Measurements from ENCODE around the gene RHOBTB3. TPM values are rescaled to one million over a fixed set of nuclear protein-coding genes. Genes with fewer than 3 reads are reported as not detected.
A peak's percentile ranks its signal among the peaks of the same experiment; 100 is the strongest.

RHOBTB3 gene
- total and polyA plus RNA-seq, 2 donors (not counting 3 experiments of a cell fraction or from before 2014, with no cell fraction given), result 44.1 to 52.1 TPM

DNA sequence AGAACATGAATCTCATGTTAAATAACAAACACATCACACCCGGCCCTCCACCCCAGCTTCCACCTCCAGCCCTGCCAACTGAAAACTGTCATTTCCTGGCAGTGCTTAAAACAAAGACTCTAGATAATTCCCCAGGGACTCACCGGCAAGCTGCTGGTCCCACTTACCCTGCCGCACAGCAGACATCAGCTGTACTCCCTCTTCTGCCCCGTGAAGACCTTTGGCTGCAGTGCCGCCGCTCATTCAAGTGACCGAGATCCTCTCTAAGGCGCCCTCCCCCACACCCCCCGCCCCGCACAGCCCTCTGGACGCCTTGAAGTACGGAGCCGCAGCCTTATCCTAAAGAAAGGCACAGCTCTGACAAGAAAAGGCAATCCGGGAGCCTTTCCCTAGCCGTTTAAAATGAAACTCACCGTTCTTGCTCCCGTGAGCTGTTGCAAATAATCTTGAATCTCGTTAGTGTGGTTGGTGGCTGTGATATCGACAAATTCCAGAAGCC is 91.0 kb downstream of the RHOBTB3 start:
- CTCF ChIA-PET, result interaction anchor here (0.7 to 5.1 kb wide), 10 partner anchors 9 to 623 kb away, joined by 3 to 55 read pairs (median 4); partner anchors contain the start of gene RFESD
- H3K4me1 ChIP-seq (ENCODE audit: control insufficient read depth, extremely low read depth, insufficient read depth, low read length), result peaks cover 26% of the 10 kb centered on the region
- peak overlapping the region; percentile 54 for H3K27ac ChIP-seq (ENCODE audit: insufficient read depth, low read depth, low read length)
- intact Hi-C loops (cut with micrococcal nuclease), result loop anchor here (1.0 to 5.0 kb wide), 3 partner anchors 13 to 90 kb away; partner anchors contain the start of gene RHOBTB3
- FAIRE-seq, result no peak
- H3K9me3 ChIP-seq (replicated peaks; ENCODE audit: control insufficient read depth, insufficient read depth, low read length), result no peaks in the 10 kb centered on the region
- H3K4me3 ChIP-seq (replicated peaks in 1 of 3; ENCODE audit: insufficient read depth in 1 of 3, low read depth in 1 of 3, low read length in 3 of 3), result peak overlapping the region; percentile 63 to 80 (median 69)
- POLR2A ChIA-PET, result interaction anchor here (0.6 to 0.9 kb wide), 3 partner anchors 21 to 1361 kb away, joined by 3 to 4 read pairs (median 3); partner anchors contain the start of genes RHOBTB3 and RIOK2
- no peaks in the 10 kb centered on the region for H3K9me1 ChIP-seq (replicated peaks; ENCODE audit: control insufficient read depth, extremely low read depth, insufficient read depth, low read length)
- DNase-seq (ENCODE audit: low read depth, low spot score), result peak; percentile 71
- peak overlapping the region; percentile 74 for H3K4me2 ChIP-seq (ENCODE audit: insufficient read depth, low read length)
- H3K79me2 ChIP-seq (ENCODE audit: control insufficient read depth, insufficient read depth, low read length), result no peaks in the 10 kb centered on the region
- no TSS peak for BruUV-seq (replicated peaks)
- H2AFZ ChIP-seq (ENCODE audit: low read depth, low read length), result peak overlapping the region; percentile 74
- TF ChIP-seq FOS (IDR thresholded peaks at IDR 0.05; ENCODE audit: borderline replicate concordance, insufficient read depth, low read length) (peak; percentile 3), POLR2A (IDR thresholded peaks at IDR 0.05; ENCODE audit: low read depth, low read length) (peak; percentile 18)
- TF ChIP-seq, protein P1, sequence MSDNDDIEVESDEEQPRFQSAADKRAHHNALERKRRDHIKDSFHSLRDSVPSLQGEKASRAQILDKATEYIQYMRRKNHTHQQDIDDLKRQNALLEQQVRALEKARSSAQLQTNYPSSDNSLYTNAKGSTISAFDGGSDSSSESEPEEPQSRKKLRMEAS (IDR thresholded peaks at IDR 0.05; ENCODE audit: insufficient read depth, insufficient read length), result no peak
- H3K9ac ChIP-seq (replicated peaks; ENCODE audit: extremely low read depth, insufficient read depth, low read length), result peak overlapping the region; percentile 52
- no peaks in the 10 kb centered on the region for H4K20me1 ChIP-seq (replicated peaks; ENCODE audit: control insufficient read depth, extremely low read depth, insufficient read depth, low read length)
- no peaks in the 10 kb centered on the region for H3K36me3 ChIP-seq (ENCODE audit: control insufficient read depth in 2 of 2, extremely low read depth in 1 of 2, insufficient read depth in 2 of 2, low read length in 2 of 2)
- no peaks in the 10 kb centered on the region for H3K27me3 ChIP-seq (ENCODE audit: control insufficient read depth in 2 of 2, insufficient read depth in 2 of 2, low read length in 2 of 2)
- dilution Hi-C loops (cut with MboI; ENCODE audit: extremely low pct_ligation_motif_present, low sequenced_read_pairs), result no loop called here

DNA sequence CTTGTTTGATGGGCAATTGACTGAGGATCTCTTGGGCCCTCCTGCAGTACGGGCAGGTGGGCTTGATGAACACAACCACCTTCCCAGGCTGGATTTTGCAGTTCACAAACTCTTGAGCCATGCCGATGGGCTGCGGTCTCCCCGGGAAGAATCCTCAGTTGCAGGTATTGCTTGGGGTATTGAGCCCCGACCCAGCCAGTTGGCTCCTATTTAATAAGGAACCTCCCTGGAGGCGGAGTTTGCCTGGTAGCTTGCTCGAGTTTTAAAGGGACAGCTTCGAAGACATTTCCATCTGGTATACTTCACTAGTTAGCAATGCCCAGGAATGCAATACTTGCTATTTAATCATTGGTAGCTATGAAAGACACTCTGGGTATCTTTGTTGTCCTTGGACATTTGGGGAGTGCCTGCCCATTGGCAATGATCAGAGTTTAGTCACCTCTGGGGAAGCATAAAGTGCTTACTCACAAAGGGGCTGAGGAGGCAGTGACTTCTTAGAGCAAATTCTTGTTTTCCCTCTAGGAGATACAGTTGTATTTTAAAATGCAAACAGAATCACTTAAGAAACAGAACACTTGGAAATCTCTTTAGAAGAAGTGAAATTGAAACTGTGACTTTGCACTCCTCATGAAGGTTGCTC is 91.5 kb downstream of the RHOBTB3 start, which contains the start of gene GLRX:
Gene GLRX (minus strand): TSS at position 185 of the 640 bp plus-strand sequence. CDS start 64 bp downstream, at position 121.
- DNase-seq (ENCODE audit: low read depth, low spot score) (peak; percentile 82), FAIRE-seq (peak; percentile 75)
- ChIA-PET CTCF (interaction anchor here (0.6 to 5.1 kb wide), 12 partner anchors 9 to 623 kb away, joined by 3 to 55 read pairs (median 4); partner anchors contain the start of gene RFESD), POLR2A (interaction anchor here (0.7 to 0.9 kb wide), 3 partner anchors 21 to 92 kb away, joined by 3 to 4 read pairs (median 3); partner anchors contain the start of gene RHOBTB3)
- H3K79me2 ChIP-seq (ENCODE audit: control insufficient read depth, insufficient read depth, low read length), result no peaks in the 10 kb centered on the region
- H3K27ac ChIP-seq (ENCODE audit: insufficient read depth, low read depth, low read length), result peak within 1 kb of the TSS; percentile 54
- H3K9ac ChIP-seq (replicated peaks; ENCODE audit: extremely low read depth, insufficient read depth, low read length), result peak within 1 kb of the TSS; percentile 52
- no peaks in the 10 kb centered on the region for H4K20me1 ChIP-seq (replicated peaks; ENCODE audit: control insufficient read depth, extremely low read depth, insufficient read depth, low read length)
- H2AFZ ChIP-seq (ENCODE audit: low read depth, low read length), result peak within 1 kb of the TSS; percentile 74
- no peaks in the 10 kb centered on the region for H3K36me3 ChIP-seq (ENCODE audit: control insufficient read depth in 2 of 2, extremely low read depth in 1 of 2, insufficient read depth in 2 of 2, low read length in 2 of 2)
- H3K27me3 ChIP-seq (ENCODE audit: control insufficient read depth in 2 of 2, insufficient read depth in 2 of 2, low read length in 2 of 2), result no peaks in the 10 kb centered on the region
- TF ChIP-seq POLR2A (IDR thresholded peaks at IDR 0.05; ENCODE audit: low read depth, low read length) (peak; percentile 42), JUN (IDR thresholded peaks at IDR 0.05; ENCODE audit: borderline replicate concordance, insufficient read depth, insufficient read length, low read depth) (no peak)
- no peaks in the 10 kb centered on the region for H3K9me3 ChIP-seq (replicated peaks; ENCODE audit: control insufficient read depth, insufficient read depth, low read length)
- no peaks in the 10 kb centered on the region for H3K9me1 ChIP-seq (replicated peaks; ENCODE audit: control insufficient read depth, extremely low read depth, insufficient read depth, low read length)
- peaks cover 26% of the 10 kb centered on the region for H3K4me1 ChIP-seq (ENCODE audit: control insufficient read depth, extremely low read depth, insufficient read depth, low read length)
- intact Hi-C loops (cut with micrococcal nuclease) (loop anchor here (1.0 to 5.0 kb wide), 4 partner anchors 13 to 90 kb away; partner anchors contain the start of gene RHOBTB3), dilution Hi-C loops (cut with MboI; ENCODE audit: extremely low pct_ligation_motif_present, low sequenced_read_pairs) (no loop called here)
- TSS peak; percentile 31 for BruUV-seq (replicated peaks)
- H3K4me2 ChIP-seq (ENCODE audit: insufficient read depth, low read length), result peak within 1 kb of the TSS; percentile 74
- H3K4me3 ChIP-seq (replicated peaks in 1 of 3; ENCODE audit: insufficient read depth in 1 of 3, low read depth in 1 of 3, low read length in 3 of 3), result peak within 1 kb of the TSS; percentile 63 to 80 (median 69)

Measured in endothelial cell of umbilical vein (primary cell).